HEK293 (cell line): Measurements from ENCODE around the gene SZRD1.
A peak's percentile ranks its signal among the peaks of the same experiment; 100 is the strongest.

Experiments used
- EGR2 ChIP-seq: fragments of 450-650 bp; formaldehyde crosslinking; IDR thresholded peaks from 2 replicates; pipeline ENCODE4 v1.5.1; 2016; ENCODE audit warnings: low read depth, missing biosample characterization, missing genetic modification characterization
- IKZF3 ChIP-seq: fragments of 450-650 bp; IDR thresholded peaks from 2 replicates; pipeline ENCODE4 v1.5.0; 2018; ENCODE audit warnings: missing biosample characterization, mild to moderate bottlenecking, missing genetic modification characterization, moderate library complexity
- KLF16 ChIP-seq: fragments of 450-650 bp; formaldehyde crosslinking; IDR thresholded peaks from 2 replicates; pipeline ENCODE4 v1.5.1; 2017; ENCODE audit warnings: missing biosample characterization, missing genetic modification characterization
- KLF8 ChIP-seq: fragments of 450-650 bp; formaldehyde crosslinking; IDR thresholded peaks from 2 replicates; pipeline ENCODE4 v1.5.1; 2016; ENCODE audit warnings: missing biosample characterization, missing genetic modification characterization
- MEIS1 ChIP-seq: sonication (generic); formaldehyde crosslinking; IDR thresholded peaks from 2 replicates; pipeline ENCODE4 v1.8.1; 2022; ENCODE audit warnings: missing genetic modification reagents, mild to moderate bottlenecking, borderline replicate concordance
- MYNN ChIP-seq: fragments of 450-650 bp; formaldehyde crosslinking; IDR thresholded peaks from 2 replicates; pipeline ENCODE4 v1.5.1; 2016; ENCODE audit warnings: missing biosample characterization, missing genetic modification characterization, borderline replicate concordance
- ZFHX2 ChIP-seq: fragments of 450-650 bp; formaldehyde crosslinking; conservative IDR thresholded peaks from 2 replicates; pipeline ENCODE4 v1.5.1; 2016; ENCODE audit warnings: missing biosample characterization, missing genetic modification characterization
- ZIC2 ChIP-seq: fragments of 450-650 bp; formaldehyde crosslinking; IDR thresholded peaks from 2 replicates; pipeline ENCODE4 v1.5.1; 2016; ENCODE audit warnings: missing biosample characterization, missing genetic modification characterization
- ZNF114 ChIP-seq: fragments of 450-650 bp; formaldehyde crosslinking; IDR thresholded peaks from 2 replicates; pipeline ENCODE4 v1.5.0; 2017; ENCODE audit warnings: missing biosample characterization, missing genetic modification characterization
- ZNF121 ChIP-seq: fragments of 450-650 bp; formaldehyde crosslinking; IDR thresholded peaks from 2 replicates; pipeline ENCODE4 v1.5.1; 2016; ENCODE audit warnings: missing biosample characterization, missing genetic modification characterization
- ZNF157 ChIP-seq: fragments of 450-650 bp; formaldehyde crosslinking; IDR thresholded peaks from 2 replicates; pipeline ENCODE4 v1.5.1; 2016; ENCODE audit warnings: missing biosample characterization, missing genetic modification characterization
- ZNF24 ChIP-seq: fragments of 450-650 bp; formaldehyde crosslinking; IDR thresholded peaks from 2 replicates; pipeline ENCODE4 v1.5.1; 2016; ENCODE audit warnings: missing biosample characterization, missing genetic modification characterization
- ZNF274 ChIP-seq, 2 experiments: fragments of 200-500 bp in 1 of 2; fragments of 450-650 bp in 1 of 2; sonication (Bioruptor generic) in 1 of 2; formaldehyde crosslinking in 1 of 2; IDR thresholded peaks; 2 replicates each; pipeline versions ENCODE4 v1.5.1 to v1.6.1; 2014 to 2016; ENCODE audit warnings: borderline replicate concordance in 1 of 2, inconsistent platforms in 1 of 2, low read length in 1 of 2, missing biosample characterization in 1 of 2, missing genetic modification characterization in 1 of 2
- ZNF324 ChIP-seq: fragments of 450-650 bp; formaldehyde crosslinking; IDR thresholded peaks from 2 replicates; pipeline ENCODE4 v1.5.1; 2016; ENCODE audit warnings: missing biosample characterization, missing genetic modification characterization
- ZNF510 ChIP-seq: fragments of 450-650 bp; formaldehyde crosslinking; IDR thresholded peaks from 2 replicates; pipeline ENCODE4 v1.5.1; 2018; ENCODE audit warnings: mild to moderate bottlenecking, missing genetic modification characterization, missing biosample characterization; ENCODE audit not compliant: insufficient replicate concordance
- ZNF621 ChIP-seq: fragments of 450-650 bp; formaldehyde crosslinking; IDR thresholded peaks from 2 replicates; pipeline ENCODE4 v1.5.1; 2017; ENCODE audit warnings: missing biosample characterization, missing genetic modification characterization
- ZNF654 ChIP-seq: fragments of 450-650 bp; formaldehyde crosslinking; IDR thresholded peaks from 2 replicates; pipeline ENCODE4 v1.5.1; 2016; ENCODE audit warnings: low read depth, missing biosample characterization, missing genetic modification characterization
- ZNF785 ChIP-seq: fragments of 450-650 bp; formaldehyde crosslinking; IDR thresholded peaks from 2 replicates; pipeline ENCODE4 v1.5.1; 2016; ENCODE audit warnings: missing biosample characterization, missing genetic modification characterization
- ZNF843 ChIP-seq: fragments of 450-650 bp; formaldehyde crosslinking; IDR thresholded peaks from 2 replicates; pipeline ENCODE4 v1.5.1; 2016; ENCODE audit warnings: missing biosample characterization, missing genetic modification characterization
- ZSCAN23 ChIP-seq: fragments of 450-650 bp; formaldehyde crosslinking; IDR thresholded peaks from 2 replicates; pipeline ENCODE4 v1.5.1; 2016; ENCODE audit warnings: missing biosample characterization, missing genetic modification characterization
- ZSCAN30 ChIP-seq: fragments of 450-650 bp; IDR thresholded peaks from 2 replicates; pipeline ENCODE4 v1.5.1; 2018; ENCODE audit warnings: missing biosample characterization, mild to moderate bottlenecking, missing genetic modification characterization, moderate library complexity
- TF ChIP-seq, protein P1 (sequence below): fragments of 450-650 bp; formaldehyde crosslinking; conservative IDR thresholded peaks from 2 replicates; pipeline ENCODE4 v1.5.1; 2016; ENCODE audit warnings: low read depth, missing biosample characterization, missing genetic modification characterization
- TF ChIP-seq, protein P2 (sequence below): fragments of 450-650 bp; formaldehyde crosslinking; IDR thresholded peaks from 2 replicates; pipeline ENCODE4 v1.5.1; 2016; ENCODE audit warnings: missing biosample characterization, missing genetic modification characterization, borderline replicate concordance
- TF ChIP-seq, protein P3 (sequence below): fragments of 450-650 bp; formaldehyde crosslinking; IDR thresholded peaks from 2 replicates; pipeline ENCODE4; 2016; ENCODE audit warnings: missing biosample characterization, missing genetic modification characterization
- TF ChIP-seq, protein P4 (sequence below): fragments of 450-650 bp; IDR thresholded peaks from 2 replicates; pipeline ENCODE4 v1.5.1; 2018; ENCODE audit warnings: missing biosample characterization, mild to moderate bottlenecking, missing genetic modification characterization
- TF ChIP-seq, protein P5 (sequence below): fragments of 450-650 bp; formaldehyde crosslinking; IDR thresholded peaks from 2 replicates; pipeline ENCODE4 v1.5.1; 2016; ENCODE audit warnings: missing biosample characterization, missing genetic modification characterization

SZRD1 gene

DNA sequence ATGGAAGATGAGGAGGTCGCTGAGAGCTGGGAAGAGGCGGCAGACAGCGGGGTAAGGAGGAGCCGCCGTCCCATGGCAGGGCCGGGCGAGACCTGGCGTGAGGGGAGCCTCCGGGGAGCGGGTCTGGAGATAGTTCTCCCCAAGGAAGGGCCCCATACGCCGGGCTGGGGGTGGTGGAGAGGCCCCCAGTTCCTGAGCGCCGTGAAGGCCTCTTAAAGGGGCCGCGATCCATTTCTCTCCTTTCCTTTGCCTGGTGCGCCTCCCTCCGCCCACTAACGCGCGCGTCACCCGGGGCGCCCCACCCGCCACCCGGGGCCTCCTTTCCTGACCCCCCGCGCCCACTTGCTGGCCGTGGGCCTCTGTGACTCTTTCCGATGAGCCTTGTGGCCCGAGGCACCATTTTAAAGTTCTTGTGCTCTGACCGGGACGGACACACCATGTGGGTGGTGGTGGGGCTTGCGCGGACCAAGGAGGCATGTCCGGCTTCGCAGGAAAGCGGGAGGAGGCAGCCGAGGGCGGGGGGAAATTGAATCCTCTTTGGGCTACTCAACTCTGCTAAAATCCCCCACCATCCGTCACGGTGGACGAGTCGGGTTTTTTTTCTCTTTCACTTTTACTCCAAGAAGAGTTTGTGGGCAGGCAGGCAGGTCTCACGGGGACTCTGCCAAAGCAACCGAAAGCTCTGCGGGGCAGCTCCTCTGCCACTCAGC lies 371 bp downstream of the SZRD1 start (continued):
- TF ChIP-seq, protein P1, sequence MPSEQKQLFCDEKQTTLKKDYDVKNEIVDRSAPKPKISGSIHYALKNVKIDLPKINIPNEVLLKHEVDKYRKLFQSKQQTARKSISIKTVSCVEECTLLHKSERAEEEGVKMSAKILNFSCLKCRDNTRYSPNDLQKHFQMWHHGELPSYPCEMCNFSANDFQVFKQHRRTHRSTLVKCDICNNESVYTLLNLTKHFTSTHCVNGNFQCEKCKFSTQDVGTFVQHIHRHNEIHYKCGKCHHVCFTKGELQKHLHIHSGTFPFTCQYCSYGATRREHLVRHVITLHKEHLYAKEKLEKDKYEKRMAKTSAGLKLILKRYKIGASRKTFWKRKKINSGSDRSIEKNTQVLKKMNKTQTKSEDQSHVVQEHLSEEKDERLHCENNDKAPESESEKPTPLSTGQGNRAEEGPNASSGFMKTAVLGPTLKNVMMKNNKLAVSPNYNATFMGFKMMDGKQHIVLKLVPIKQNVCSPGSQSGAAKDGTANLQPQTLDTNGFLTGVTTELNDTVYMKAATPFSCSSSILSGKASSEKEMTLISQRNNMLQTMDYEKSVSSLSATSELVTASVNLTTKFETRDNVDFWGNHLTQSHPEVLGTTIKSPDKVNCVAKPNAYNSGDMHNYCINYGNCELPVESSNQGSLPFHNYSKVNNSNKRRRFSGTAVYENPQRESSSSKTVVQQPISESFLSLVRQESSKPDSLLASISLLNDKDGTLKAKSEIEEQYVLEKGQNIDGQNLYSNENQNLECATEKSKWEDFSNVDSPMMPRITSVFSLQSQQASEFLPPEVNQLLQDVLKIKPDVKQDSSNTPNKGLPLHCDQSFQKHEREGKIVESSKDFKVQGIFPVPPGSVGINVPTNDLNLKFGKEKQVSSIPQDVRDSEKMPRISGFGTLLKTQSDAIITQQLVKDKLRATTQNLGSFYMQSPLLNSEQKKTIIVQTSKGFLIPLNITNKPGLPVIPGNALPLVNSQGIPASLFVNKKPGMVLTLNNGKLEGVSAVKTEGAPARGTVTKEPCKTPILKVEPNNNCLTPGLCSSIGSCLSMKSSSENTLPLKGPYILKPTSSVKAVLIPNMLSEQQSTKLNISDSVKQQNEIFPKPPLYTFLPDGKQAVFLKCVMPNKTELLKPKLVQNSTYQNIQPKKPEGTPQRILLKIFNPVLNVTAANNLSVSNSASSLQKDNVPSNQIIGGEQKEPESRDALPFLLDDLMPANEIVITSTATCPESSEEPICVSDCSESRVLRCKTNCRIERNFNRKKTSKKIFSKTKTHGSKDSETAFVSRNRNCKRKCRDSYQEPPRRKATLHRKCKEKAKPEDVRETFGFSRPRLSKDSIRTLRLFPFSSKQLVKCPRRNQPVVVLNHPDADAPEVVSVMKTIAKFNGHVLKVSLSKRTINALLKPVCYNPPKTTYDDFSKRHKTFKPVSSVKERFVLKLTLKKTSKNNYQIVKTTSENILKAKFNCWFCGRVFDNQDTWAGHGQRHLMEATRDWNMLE (tag by site-specific recombination): no peak
- TF ChIP-seq ZNF510 (no peak), ZSCAN23 (tag by site-specific recombination) (0 out of 2 replicates have a peak, but pooled peaks have one; percentile 10), ZNF621 (tag by site-specific recombination) (no peak), ZNF785 (tag by site-specific recombination) (peak; percentile 32; the same call in 1 of the 2 replicates), EGR2 (tag by site-specific recombination) (peak; percentile 96), IKZF3 (peak; percentile 20; the same call in 1 of the 2 replicates), MYNN (tag by site-specific recombination) (no peak), ZNF324 (tag by site-specific recombination) (peak; percentile 73; the same call in 1 of the 2 replicates), ZNF121 (tag by site-specific recombination) (peak; percentile 77; the same call in 1 of the 2 replicates), ZSCAN30 (tag by site-specific recombination) (peak; percentile 37; the same call in 1 of the 2 replicates), KLF16 (tag by site-specific recombination) (peak; percentile 83), KLF8 (tag by site-specific recombination) (peak; percentile 86), ZNF114 (no peak), ZNF843 (tag by site-specific recombination) (peak; percentile 46; the same call in 1 of the 2 replicates), ZNF24 (tag by site-specific recombination) (peak; percentile 72), MEIS1 (CRISPR knock-in tag) (no peak; the same call in 1 of the 2 replicates), ZNF274 (IDR thresholded peaks at IDR 0.05; ENCODE audit: low read length) (no peak), ZNF274 (tag by site-specific recombination; IDR thresholded peaks at IDR 0.05; ENCODE audit: borderline replicate concordance) (no peak), ZNF157 (tag by site-specific recombination) (no peak), ZNF654 (tag by site-specific recombination) (no peak), ZFHX2 (tag by site-specific recombination) (peak; percentile 96), ZIC2 (0 out of 2 replicates have a peak, but pooled peaks have one; percentile 23)
- TF ChIP-seq, protein P2, sequence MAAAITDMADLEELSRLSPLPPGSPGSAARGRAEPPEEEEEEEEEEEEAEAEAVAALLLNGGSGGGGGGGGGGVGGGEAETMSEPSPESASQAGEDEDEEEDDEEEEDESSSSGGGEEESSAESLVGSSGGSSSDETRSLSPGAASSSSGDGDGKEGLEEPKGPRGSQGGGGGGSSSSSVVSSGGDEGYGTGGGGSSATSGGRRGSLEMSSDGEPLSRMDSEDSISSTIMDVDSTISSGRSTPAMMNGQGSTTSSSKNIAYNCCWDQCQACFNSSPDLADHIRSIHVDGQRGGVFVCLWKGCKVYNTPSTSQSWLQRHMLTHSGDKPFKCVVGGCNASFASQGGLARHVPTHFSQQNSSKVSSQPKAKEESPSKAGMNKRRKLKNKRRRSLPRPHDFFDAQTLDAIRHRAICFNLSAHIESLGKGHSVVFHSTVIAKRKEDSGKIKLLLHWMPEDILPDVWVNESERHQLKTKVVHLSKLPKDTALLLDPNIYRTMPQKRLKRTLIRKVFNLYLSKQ (tag by site-specific recombination): no peak
- TF ChIP-seq, protein P3, sequence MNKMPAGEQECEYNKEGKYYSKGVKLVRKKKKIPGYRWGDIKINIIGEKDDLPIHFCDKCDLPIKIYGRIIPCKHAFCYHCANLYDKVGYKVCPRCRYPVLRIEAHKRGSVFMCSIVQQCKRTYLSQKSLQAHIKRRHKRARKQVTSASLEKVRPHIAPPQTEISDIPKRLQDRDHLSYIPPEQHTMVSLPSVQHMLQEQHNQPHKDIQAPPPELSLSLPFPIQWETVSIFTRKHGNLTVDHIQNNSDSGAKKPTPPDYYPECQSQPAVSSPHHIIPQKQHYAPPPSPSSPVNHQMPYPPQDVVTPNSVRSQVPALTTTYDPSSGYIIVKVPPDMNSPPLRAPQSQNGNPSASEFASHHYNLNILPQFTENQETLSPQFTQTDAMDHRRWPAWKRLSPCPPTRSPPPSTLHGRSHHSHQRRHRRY (tag by site-specific recombination): no peak
- TF ChIP-seq, protein P4, sequence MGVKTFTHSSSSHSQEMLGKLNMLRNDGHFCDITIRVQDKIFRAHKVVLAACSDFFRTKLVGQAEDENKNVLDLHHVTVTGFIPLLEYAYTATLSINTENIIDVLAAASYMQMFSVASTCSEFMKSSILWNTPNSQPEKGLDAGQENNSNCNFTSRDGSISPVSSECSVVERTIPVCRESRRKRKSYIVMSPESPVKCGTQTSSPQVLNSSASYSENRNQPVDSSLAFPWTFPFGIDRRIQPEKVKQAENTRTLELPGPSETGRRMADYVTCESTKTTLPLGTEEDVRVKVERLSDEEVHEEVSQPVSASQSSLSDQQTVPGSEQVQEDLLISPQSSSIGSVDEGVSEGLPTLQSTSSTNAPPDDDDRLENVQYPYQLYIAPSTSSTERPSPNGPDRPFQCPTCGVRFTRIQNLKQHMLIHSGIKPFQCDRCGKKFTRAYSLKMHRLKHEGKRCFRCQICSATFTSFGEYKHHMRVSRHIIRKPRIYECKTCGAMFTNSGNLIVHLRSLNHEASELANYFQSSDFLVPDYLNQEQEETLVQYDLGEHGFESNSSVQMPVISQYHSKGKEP: no peak
- TF ChIP-seq, protein P5, sequence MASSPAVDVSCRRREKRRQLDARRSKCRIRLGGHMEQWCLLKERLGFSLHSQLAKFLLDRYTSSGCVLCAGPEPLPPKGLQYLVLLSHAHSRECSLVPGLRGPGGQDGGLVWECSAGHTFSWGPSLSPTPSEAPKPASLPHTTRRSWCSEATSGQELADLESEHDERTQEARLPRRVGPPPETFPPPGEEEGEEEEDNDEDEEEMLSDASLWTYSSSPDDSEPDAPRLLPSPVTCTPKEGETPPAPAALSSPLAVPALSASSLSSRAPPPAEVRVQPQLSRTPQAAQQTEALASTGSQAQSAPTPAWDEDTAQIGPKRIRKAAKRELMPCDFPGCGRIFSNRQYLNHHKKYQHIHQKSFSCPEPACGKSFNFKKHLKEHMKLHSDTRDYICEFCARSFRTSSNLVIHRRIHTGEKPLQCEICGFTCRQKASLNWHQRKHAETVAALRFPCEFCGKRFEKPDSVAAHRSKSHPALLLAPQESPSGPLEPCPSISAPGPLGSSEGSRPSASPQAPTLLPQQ: peak; percentile 99
